ENCODE results near the gene MYH7.
A peak's percentile ranks its signal among the peaks of the same experiment; 100 is the strongest.
"Not testable (repeated sequence)": the region's sequence is repeated elsewhere in the genome, so short reads cannot be mapped to it uniquely, and the experiment has no call there.

Gene MYH7

DNA sequence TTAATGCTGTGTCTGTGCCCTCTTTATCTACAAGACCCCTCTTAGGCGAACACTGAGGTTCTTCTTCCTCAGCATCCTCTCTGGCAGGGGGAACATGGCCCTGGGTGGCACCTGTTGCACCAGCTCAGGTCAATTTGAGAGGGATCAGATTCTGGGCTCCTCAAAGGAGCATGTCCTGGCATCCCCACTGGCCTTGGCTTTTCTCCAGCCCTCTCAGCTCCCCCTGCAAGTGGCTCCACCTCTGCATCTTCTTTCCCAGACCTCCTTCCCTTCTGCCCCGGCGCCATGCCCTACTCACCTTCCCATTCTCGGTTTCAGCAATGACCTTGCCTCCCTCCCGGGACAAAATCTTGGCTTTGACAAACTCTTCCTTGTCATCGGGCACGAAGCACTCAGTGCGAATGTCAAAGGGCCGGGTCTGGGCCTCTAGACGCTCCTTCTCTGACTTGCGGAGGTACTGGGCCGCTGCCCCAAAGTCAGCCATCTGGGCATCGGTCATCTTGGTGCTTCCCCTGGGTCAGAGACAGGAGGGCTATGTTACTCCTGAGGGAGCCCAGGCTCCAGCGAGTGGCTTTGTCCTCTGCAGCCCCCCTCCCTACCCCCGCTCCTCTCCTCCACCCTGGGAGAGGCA lies 28.6 kb downstream of the MYH7 start:
- DNase-seq (ENCODE audit: low spot score), result no peak

DNA sequence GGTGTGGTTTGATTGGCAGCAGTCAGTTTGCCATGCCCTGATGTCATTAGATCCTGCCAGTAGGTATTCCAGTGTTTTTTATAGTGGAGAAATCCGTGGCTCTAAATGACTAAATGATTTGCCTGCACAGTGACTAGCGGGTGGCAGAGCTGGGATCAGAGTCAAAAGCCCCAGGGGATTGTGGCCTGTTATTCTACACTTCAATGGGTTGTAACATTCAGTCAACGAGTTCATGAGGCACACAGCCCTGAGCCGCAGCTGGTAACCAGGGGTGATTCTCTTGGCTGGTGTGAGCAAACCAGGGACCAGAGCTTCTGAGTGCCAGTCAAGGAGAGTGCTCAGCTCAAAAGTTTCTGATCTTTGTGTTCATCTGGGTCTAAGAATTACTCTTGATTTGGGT lies 29.2 kb downstream of the MYH7 start:
- peak; percentile 60 for DNase-seq (ENCODE audit: low spot score)

DNA sequence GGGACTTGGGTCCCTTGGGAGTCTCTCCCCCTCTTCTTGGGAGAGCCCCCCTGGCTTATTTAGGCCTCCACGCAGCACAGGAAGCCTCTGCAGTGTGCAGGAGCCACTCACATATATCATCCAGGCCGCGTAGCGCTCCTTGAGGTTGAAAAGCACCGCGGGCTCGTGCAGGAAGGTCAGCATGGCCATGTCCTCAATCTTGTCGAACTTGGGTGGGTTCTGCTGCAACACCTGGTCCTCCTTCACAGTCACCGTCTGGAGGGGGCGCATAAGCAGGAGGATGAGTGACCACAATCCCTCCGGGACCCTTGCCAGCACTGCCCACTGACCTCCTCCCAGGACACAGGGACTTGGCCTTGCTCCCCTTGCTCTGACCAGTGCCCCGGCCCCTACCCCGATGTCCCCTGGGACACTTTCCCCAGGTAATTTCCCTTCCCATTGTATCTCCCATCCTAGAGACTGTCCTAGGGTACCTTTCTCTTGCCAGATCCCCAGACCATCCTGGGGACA lies 29.9 kb downstream of the MYH7 start:
- no peak for DNase-seq (ENCODE audit: low spot score)

DNA sequence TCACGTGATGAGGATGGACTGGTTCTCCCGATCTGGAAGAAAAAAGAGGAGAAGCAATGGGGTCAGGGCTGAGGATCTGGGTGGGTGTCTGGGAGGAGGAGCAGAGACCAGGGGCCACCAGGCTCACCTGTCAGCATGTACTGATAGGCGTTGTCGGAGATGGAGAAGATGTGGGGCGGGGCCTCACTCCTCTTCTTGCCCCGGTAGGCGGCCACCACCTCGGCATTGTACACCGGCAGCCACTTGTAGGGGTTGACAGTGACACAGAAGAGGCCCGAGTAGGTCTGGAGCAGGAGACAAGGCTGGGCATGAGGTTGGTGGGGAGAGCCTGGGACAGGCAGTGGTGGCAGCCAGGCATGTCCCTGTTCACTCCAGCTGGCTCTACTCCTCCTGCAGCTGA lies 30.4 kb downstream of the MYH7 start:
- DNase-seq (ENCODE audit: low spot score), result no peak

DNA sequence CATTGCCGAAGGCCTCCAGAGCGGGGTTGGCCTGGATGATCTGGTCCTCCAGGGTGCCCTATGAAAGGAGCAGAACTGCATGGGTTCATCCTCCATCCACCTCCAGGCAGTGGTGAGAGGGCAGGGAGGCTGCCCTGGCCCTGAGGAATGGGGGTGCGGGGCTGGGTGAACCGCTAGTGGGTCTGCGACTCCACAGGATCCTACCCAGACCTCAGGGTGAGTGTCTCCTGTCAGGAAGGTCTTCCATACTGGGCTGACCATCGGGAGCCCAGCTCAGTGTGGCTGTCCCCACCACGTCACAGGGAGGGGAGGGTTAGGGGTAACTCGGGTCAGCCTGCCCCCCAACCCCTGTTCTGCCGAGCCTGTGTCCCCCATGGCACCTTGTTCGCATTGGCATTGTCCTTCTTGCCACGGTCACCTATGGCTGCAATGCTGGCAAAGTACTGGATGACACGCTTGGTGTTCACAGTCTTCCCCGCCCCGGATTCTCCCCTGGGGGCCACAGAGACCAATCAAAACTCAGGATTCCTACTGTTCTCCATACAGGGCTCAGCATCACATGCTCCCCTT lies 31.0 kb downstream of the MYH7 start:
- DNase-seq (ENCODE audit: low spot score), result no peak

DNA sequence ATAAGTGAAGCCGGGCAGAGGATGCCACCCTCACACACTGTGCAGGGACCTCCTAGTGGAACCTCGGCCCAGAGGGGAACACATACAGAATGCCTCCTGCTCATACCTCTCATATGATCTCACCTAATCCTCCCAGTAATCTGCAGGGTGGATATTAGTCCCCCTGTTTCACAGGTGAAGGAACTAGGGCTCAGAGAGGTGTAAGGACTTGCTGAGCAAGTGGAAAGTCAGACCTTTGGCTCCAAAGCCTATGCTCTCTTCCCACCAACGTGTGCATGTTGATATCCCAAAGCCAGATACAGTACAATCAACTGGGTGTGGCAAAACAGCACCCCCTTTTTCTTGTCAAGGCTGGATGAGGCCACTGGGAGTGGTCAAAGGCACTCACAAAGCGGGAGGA lies 31.6 kb downstream of the MYH7 start:
- no peak for DNase-seq (ENCODE audit: low spot score)

GRCh38 chr14:23403139-23403438 lies 32.4 kb downstream of the MYH7 start:
- DNase-seq (ENCODE audit: low spot score), result no peak

GRCh38 chr14:23402296-23403138 lies 32.9 kb downstream of the MYH7 start:
- no peak for DNase-seq (ENCODE audit: low spot score)

- no peak for DNase-seq (ENCODE audit: low spot score)
Measured at GRCh38 chr14:23401291-23401690, 34.2 kb downstream of the MYH7 start.

DNA sequence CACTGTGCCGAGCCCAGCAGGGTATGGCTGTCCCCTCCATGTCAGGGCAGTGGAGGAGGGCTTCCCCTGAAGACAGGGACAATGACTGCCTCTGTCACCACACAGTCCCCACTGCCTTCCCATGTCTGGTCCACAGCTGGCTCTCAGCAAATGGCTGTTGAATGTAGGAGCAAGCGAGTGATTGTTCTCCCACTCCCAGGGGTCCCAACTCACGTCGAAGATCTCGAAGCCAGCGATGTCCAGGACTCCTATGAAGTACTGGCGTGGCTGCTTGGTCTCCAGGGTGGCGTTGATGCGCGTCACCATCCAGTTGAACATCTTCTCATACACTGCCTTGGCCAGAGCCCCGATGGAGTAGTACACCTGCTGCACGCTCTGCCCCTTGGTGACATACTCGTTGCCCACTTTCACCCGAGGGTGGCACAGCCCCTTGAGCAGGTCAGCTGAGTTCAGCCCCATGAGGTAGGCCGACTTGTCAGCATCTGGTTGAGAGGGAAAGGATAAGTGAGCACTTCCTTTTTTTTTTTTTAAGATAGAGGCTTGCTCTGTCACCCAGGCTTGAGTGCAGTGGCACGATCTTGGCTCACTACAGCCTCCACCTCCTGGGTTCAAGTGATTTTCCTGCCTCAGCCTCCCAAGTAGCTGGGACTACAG lies 34.8 kb downstream of the MYH7 start:
- DNase-seq (ENCODE audit: low spot score), result not testable (repeated sequence)

DNA sequence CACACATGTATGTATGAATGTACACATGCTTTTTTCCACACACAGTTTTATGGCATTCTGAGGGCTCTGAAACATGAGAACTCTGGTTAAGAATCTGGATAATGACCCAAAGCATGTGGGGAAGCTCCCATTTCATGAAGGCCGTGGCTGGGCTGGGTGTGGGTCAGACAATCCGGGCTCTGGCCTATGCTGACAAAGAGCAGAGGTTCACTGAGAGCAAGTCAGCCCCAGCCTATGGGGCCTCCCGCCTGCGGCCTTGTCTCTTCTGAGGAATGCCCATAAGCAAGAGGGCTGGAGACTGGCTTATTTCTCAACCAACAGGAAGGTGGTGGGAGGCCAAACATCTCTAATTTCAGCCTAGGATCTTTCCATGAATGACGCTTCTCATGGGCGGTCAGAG lies 35.9 kb downstream of the MYH7 start:
- DNase-seq (ENCODE audit: low spot score), result no peak

GRCh38 chr14:23399136-23399535 lies 36.3 kb downstream of the MYH7 start:
- no peak for DNase-seq (ENCODE audit: low spot score)

- no peak for DNase-seq (ENCODE audit: low spot score)
Measured at GRCh38 chr14:23398348-23398747, 37.1 kb downstream of the MYH7 start.

DNA sequence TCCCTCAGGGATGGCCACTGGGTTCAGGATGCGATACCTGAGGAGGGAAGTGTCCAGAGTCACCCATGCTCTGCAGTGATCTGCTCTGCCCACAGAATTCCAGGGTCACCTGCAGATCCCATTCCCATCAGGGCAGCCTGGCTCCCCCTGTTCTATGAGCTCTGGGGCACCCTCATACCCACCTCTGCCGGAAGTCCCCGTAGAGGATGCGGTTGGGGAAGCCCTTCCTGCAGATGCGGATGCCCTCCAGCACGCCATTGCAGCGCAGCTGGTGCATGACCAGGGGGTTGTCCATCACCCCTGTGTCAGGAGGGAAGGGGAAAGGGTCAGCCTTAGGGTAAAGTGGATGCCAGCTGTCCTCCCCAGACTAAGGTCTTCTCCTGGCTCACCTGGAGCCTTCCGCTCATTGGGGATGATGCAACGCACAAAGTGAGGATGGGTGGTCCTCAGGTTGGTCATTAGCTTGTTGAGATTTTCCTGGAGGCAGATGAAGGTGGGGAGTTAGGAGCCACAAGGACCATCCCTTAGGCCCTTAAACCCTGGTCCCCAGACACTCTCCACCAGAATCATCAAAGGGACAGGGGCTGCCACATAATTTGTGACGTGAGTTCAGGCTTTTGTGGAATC lies 38.6 kb downstream of the MYH7 start:
- no peak for DNase-seq (ENCODE audit: low spot score)

DNA sequence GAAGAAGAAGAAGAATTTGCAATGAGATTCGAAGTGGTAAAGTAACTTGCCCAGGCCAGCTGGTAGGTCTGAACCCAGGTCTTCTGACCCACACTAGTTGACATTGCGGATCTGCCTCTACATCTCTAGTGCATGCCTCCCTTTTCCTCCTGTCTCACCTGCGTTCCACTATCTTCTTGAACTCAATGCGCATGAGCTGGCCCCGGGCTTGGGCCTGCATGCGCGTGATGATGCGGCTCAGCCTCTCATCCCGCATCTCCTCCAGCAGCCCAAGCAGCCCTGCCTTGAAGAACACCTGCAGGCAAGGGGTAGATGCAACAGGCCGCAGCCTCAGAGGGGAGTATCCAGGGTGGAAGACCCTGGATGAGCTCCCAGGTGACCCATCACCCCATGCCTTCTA lies 39.3 kb downstream of the MYH7 start:
- DNase-seq (ENCODE audit: low spot score), result no peak

- DNase-seq (ENCODE audit: low spot score), result no peak
Measured at GRCh38 chr14:23392613-23393012, 42.8 kb downstream of the MYH7 start.

DNA sequence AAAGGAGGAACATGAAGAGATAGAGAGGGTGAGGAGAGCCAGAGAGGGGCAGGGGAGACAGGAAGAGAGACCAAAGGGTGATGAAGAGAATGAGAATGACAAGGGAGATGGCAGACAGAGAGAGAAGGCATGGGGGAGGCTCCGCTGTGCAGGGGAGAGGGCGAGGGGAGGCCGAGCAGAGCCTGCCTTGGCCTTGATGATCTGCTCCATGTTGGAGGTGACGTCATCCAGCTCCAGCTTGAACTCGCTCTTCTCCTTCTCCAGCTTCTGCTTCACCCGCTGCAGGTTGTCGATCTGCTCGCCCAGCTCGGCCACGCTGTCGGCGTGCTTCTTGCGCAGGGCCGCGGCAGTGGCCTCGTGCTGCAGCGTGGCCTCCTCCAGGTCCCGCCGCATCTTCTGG lies 45.6 kb downstream of the MYH7 start:
- DNase-seq (ENCODE audit: low spot score), result not testable (repeated sequence)

- DNase-seq (ENCODE audit: low spot score), result no peak
Measured at GRCh38 chr14:23389396-23389795, 46.1 kb downstream of the MYH7 start.

GRCh38 chr14:23388996-23389395 lies 46.5 kb downstream of the MYH7 start:
- no peak for DNase-seq (ENCODE audit: low spot score)

DNA sequence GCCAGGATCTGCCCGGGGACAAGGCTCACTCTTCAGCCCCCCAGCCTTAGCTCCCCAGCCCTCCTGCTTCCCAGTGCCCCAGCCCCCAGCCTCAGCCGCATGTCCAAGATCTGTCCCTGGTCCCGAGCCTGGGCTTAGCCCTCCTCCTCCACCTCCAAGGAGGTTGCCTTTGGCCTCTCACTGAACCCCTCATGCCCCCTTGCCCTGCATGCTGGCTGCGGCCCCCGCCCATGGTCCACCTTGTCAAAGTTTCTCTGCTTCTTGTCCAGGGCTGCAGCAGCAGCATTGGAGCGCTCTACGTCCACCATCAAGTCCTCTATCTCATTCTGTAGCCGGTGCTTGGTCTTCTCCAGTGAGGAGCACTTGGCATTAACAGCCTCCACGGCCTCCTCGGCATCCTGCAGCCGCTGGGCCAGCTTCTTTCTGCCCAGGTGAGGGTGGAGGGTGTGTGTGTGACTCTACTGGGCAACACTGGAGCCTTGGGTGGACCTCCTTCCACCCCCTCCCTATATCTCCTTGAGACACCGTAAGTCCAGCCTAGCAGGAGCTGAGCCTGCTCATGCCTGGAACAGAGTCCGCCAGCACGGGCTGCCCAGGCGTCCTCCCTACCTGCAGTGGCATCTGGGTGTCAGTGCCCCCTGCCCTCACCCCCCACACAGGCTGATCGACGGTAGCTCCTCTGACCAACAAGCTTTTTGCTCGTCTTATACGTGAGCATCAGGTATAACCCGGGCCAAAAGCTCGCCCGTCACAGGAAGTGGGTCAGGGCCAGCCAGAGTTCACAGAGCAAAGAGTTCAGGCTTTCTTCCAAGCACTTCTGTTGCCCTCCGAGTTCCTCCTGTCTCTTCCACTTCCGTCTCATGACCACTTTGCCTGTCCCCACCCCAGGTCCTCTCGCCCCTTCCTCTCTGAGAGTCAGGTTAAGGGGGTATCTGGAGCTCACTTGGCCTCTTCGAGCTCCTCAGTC lies 47.3 kb downstream of the MYH7 start:
- DNase-seq (ENCODE audit: low spot score), result no peak

GRCh38 chr14:23386999-23387398 lies 48.5 kb downstream of the MYH7 start:
- no peak for DNase-seq (ENCODE audit: low spot score)
